ENCODE data around the gene ARHGAP28.
"Not testable (repeated sequence)": the region's sequence is repeated elsewhere in the genome, so short reads cannot be mapped to it uniquely, and the experiment has no call there.

ARHGAP28 gene

DNA sequence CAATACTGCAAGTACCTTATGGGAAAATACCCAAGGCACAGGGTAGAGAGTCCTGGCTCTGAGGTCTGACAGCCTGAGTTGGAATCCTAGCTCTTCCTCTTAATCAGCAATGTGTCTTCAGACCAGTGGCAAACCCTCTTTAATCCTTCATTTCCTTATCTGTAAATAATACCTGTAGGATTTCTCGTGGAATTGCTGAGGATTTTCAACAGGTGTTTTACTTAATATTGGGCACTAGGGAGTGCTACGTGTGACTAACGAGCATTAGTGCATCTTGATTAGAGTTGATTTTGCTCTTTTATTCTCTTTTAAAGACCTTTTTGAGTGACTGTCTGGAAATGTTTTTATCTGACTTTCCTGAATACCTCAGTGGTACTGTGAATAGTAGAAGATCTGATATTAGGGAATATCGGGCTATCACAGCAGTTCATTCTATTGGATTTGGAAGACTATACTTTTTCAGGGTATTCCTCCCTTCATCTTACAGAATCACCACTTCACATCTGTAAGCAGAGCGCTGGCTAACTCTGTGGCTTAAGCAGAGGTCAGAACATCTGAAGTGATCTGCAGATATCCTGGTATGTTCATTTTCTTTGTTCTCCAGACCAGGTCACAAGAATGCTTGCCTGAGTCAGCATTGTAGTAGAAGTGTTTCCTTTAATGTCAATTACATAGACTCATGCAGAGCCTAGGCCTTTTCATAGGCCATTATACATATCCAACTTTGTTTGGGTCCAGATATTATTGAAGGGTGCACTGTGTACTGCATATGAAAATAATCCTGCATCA, 49.1 kb downstream of the ARHGAP28 start:
- DNase-seq, result no peak

DNA sequence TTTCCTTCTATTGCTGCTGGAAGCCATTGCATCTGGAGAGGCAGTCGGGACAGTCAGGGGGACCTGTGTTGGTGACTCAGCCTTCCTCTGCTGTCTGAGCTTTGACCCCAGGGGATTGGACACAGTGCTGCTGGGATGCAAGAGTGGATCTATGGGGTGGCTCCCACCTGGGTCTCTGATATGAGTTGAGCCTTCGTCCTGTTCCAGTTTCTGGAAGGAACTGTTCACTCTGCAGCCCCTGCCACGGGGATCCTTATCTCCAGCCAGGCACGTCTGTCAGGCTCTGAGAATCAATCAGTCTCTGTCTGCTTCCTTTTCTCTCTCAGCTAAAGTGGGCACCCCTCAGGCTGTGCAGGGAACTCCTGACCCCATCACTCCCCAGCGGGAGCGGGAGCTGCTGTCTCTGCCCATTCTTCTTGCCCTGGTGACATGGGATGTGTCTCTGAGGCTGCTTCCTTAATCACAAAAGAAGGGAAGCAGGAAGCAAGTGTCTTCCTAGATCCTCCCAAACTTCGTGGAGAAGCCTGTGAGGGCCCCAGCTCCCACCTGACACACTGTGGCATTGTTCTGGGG, 51.7 kb downstream of the ARHGAP28 start:
- DNase-seq, result no peak

DNA sequence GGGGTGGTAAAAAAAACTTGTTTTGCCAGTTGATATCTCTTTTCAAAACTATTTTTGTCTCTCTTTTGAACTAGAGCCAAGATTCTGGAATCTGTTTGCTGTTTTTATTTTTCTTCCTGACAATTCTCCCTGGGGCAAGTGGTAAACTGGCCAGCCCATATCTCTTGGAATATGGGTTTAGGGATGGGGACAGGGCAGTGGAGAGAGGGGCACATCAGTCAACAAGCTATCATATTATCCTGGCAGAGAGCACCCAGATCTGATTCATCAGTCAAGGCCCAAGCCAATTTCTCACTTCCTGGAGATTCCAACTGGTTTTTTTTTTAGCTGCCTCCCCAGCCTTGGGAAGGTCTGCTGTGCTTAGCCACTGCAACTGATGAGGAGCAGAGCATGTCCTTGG, 52.3 kb downstream of the ARHGAP28 start:
- no peak for DNase-seq

DNA sequence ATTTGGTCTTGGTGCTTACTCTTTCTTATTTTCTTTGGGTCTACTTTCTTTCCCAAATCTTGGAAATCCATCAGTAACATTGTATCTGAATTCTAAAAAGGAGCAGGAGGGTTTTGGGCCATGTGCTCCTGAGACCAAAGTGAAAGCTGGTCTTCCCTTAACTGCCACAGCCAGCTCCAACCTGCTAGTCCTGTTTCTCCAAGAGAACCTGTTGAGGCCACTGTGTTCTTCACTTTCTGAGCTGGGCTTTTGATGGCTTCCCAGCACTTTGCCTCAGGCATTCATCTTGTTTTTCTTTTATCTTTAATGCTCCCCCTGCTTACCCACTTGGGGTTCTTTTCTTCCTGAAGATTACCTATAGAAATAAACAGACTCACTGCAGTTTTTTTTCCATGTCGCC, 53.3 kb downstream of the ARHGAP28 start:
- DNase-seq, result no peak

DNA sequence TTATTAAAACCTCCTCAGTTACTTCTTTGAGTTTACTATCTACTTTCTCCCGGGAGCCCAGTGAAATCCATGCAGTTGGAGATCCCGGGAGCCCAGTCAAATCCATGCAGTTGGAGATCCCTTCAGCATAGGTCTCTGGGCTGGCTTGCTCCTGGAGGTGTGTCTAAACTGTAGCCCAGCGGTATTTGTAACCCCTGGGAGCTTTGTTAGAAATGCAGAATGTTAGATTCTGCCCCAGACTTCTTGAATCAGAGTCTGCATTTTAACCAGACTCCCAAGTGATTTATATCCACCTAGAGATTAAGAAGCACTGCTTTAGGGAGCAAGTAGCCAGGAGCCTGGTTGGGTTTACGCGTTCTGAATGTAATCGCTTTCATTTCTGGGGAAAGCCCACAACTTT, 54.5 kb downstream of the ARHGAP28 start:
- no peak for DNase-seq

DNA sequence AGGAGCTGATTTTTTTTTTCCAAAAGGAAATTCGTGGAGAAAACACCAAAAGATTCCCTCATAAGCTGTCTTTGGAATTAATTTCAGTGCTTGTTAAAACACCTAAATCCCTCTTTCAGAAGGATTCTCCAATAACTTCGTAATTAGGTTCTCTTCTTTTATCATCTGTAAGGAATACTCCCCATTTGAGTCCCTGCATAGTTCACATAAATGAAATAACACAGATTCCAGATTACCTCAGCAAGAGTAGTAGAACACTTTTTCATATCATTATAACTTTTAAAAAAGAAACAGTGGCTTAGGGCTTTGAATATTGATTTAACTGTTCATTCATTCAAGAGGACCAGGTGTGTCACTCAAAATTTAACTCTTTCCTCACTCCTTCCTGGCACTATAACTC, 55.5 kb downstream of the ARHGAP28 start:
- no peak for DNase-seq

DNA sequence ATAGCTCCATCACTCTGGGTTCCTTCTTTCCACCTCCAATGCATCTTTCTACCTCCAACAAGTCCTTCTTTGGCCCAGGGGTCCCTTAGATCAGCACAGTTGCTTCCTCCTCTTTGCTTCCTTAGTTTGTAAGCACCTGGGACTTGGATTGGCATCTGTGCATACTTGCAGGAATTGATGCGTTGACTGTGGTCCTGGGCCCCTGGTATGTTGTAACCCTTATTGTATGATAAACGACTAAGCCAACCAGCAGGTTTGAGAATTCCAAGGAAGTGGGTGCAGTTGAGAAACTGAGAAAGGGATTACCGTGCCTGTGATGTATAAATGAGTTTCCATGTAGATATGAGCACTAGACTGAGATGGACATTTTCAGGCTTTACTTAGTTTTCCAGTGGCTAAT, 55.9 kb downstream of the ARHGAP28 start:
- no peak for DNase-seq

DNA sequence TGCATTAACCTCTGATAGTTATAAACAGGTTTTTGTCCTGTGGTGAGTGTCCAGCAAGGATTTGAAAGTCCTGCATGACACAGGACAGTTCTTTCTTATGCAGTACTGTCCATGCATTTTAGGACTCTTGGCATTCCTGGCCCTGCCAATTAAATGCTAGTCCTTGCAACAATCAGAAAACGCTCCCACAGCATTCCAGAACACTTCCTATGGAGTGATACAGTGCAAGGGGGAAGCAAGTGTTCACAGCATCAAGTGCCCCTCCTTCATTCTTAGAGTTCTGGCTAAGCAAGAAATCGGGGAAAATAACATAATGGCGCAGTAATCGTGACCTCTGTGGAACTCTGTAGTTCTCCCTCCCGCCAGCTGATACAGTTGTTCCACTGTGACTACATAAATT, 62.9 kb downstream of the ARHGAP28 start:
- DNase-seq, result no peak

DNA sequence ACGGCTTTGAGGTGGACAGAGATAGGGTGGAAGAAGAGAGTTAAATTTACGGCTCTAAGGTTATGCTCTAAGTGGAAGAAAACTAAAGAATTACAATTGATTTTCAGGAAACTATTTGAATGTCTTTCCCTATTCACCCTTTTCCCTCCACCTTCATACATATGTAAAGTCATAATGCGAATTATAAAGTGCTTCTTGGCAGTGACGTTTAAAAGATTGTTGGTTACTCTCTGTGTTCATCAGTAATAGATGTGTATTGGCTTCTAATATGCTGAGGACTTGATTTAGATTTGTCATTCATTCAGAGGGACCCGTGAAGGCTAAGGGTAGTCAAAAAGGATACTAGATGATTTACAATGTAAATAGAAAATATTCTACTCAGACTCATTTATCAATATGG, 63.9 kb downstream of the ARHGAP28 start:
- no peak for DNase-seq

DNA sequence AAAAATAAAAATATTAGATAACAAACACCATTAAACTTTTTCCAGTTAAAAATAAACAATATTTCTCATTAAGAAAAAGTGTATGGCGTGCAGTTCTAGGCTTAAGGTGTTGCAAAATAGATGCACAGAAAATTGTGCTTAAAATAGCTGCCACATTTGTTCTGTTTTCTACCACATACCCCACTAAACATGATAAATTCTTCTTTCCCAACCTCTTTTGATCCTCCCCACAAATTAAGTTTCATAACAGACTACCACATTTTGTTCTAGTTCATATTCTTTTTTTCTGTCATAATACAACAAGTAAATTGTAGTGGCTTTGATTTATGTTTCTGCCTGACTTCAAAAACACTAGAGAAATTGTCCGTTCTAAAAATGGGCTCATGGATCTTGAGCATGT, 64.5 kb downstream of the ARHGAP28 start:
- no peak for DNase-seq

DNA sequence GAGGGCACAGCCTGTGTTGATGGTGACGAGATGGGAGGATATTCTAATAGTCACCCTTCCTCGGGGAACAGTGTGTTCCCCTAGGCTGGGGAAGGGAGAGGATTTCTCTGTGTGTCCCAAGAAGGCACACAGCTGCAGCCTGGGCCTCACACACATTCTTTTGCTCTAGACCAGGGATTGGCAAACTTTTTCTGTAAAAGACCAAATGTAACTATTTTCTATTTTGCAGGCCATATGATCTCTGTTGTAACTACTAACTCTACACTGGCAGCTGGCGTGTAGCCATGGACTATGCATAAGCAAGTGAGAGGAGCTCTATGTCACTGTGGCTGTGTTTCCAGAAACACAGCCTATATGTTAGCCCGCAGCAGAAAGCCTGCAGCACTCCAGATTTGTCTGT, 65.8 kb downstream of the ARHGAP28 start:
- no peak for DNase-seq

DNA sequence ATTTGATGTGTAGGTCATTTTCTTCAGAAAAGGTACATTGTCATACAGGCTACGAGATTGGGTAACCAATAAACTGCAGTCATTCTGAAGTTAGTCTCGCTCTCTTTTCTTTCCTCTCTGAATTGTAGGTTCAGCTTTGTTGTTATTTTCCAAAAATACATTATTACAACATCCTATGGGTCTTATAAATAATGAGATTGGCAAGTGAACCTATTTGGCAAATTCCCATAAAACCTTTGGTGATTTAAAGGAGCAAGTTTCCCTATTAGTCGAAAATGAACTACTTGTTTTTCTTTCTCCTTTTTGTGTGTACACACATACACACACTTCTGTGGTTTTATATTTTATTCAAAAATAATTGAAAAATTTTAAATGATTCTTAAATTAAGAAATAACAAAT, 67.0 kb downstream of the ARHGAP28 start:
- DNase-seq, result no peak

DNA sequence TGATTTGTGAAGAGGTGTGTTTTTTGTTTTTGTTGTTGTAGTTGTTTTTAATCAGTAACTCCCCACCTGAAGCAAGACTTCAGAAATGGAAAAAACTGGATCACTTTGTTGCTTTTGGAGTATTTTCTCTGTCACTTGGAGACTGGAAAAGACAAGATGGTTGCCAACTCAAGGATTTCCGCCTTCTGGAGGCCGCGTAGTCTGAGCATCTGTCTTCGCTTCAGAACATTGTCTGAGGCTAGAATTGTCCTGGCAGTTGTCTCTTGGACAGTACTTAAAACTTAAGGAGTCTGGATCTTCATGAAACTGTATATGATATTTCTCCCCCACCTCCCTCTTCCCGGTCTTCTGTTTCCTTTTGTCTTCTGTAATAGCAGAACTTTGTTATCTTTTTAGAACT, 67.7 kb downstream of the ARHGAP28 start:
- no peak for DNase-seq

DNA sequence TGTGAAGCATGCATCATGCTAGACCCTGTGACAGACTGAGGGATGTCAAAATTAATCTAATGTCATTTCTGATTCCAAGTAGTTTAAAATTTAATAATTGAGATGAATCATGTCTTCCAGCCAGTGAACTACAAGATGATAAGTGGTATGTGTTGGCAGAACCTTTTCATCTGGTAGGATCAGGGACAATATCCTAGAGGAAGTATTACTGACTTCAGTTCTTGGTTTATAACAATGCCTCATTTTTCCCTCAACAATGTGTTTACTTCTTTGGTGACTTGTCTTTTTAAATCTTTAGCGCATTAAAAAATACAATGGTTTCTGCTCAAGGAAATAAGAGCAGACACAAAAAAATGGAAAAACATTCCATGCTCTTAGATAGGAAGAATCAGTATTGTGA, 69.4 kb downstream of the ARHGAP28 start:
- no peak for DNase-seq

DNA sequence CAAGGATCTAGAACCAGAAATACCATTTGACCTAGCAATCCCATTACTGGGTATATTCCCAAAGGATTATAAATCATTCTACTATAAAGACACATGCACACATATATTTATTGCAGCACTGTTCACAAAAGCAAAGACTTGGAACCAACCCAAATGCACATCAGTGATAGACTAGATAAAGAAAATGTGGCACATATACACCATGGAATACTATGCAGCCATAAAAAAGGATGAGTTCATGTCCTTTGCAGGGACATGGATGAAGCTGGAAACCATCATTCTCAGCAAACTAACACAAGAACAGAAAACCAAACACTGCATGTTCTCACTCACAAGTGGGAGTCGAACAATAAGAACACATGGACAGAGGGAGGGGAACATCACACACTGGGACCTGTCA, 70.8 kb downstream of the ARHGAP28 start:
- DNase-seq, result not testable (repeated sequence)

DNA sequence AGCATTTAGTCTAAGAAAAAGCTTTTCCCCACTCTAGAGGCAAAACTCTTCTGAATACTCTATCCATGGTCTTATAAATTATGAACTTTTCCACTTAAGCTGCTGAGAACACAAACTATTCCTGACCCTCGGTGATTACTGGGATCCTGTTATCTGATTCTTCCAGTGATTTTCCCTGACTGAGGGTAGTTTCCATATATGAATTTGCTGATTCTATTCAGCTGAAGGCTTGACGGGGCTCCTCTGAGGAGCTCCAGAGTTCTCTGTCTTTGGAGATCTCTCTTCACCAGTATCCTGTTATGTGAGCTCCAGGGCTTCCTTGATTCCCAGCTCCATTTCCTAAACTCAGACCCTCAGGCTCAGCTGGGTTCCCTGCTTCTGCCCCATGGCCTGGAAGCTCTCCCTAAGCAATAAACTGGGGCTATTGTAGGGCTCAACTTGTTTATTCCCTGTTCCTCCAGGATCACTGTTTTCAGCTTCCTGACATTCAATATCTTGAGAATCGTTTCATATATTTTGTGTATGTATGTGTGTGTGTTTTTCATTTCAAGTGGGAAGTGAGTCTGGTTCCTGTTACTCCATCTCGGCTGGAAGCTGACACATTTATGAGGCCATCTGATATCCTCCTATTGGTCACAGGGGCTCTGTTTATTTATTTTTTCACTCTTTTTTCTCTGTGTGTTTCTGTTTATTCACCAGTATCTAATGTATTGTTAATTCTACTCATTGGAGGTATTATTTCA, 78.2 kb downstream of the ARHGAP28 start:
- no peak for DNase-seq

DNA sequence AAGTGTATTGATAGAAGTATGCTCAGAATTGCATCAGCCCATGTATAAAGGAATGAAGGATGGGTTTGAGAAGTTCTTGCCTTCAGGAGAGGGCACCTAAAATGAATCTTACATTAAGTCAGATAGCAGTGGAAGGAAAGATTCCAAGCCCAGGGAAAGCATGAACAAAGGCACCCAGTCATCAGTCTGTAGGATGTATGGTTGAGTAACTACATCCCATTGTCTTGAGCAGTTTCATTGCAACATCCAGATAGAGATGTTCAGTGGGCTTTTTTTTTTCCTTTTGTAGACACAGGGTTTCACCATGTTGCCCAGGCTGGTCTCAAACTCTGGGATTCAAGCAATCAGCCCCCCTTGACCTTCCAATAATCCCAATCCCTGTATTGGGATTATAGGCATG, 80.7 kb downstream of the ARHGAP28 start:
- no peak for DNase-seq

DNA sequence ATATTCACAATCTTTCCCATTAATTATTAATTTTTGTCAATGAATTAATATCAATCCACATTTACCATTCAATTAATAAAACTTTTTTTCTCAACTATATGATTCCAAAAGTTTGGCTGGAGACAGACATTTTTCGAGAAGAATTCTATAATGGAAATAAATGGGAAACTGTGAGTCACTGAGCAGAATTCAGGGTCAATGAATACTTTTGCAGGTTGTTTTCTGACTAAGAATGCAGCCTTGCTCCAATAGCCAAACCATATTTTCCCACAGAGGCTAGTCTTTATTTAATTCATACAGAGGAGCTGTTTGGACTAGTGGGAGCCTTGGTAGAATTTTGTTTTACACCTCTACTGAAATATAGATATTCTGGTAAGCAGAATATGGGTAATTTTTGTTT, 82.3 kb downstream of the ARHGAP28 start:
- DNase-seq, result no peak

DNA sequence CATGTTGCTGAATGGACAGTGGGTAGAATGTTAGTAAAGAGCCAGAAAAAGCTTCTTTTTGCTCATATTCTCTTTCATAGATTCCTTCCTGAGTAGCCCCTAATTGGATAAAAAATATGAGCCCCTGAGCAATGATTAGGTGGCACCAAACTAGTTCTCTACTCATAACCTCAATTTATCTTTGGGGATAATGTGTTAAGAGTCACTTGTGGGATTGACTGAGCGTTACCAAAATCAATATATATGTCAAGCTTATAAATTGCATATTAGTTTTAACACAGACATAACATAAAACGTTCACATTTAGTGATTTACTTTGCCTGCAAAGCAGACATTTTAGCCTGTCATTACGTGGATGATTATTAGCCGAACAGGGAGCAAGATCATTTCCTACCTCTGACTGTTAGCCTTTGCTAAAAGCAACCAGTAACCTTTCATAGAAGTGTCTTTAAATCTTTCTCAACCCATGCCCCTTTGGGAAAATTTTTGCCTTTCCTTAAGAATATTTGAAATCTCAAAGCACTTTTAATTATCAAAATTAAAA, 85.4 kb downstream of the ARHGAP28 start:
- DNase-seq, result no peak

DNA sequence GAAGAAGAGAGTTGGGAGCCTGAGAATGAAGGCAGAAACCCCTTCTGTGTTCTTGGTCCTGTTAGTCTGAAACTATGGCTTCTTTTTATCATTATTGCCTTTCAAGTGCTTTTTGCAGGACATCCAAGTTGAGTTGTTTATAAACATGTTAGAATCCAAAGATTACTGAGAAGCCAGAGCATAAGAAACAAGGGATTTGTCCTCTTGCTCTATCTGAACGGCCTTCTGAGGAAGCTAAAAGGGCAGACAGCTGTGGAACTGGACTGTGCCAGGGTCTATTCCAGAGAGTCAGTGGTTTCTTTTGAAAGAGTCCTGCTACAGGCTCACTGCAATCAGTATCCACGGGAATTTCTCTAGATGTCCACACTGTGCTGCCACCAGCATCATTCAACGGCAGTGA, 86.6 kb downstream of the ARHGAP28 start:
- DNase-seq, result no peak

DNA sequence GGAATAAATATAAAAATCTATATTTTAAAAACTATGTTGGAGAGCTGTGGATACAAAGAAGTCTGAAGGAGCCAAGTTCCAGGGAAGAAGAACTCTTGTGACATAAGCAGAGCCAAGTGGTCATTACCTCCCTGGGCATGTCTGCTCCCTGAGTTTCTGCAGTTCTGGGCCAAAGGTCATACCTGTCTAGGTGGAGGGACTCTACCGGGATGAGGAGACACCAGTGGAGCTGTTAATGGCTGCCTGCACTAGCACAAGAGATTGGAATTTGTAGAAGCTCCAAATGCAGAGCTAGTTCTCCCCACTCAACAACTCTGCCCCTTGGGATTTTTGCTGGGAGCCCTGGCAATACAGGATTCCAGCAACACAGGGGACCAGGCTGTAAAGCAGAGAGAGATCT, 89.8 kb downstream of the ARHGAP28 start:
- DNase-seq, result no peak

DNA sequence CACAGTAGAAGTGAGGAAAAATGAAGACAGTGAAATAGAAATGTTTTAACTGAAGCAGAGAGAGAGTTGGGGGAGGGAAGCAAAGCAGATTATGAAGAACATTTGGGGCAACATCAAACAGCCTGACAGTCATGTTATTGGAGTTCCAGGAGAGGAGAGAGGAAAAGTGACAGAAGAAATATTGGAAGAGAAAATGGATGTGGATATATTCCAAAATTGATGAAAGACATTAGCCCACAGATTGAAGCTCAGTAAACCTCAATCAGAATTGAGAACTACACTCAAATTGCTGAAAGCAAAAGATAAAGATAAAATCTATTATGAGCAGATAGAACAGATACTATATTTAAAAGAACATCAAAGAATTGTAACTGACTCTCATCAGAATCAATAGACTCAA, 90.8 kb downstream of the ARHGAP28 start:
- DNase-seq, result no peak

DNA sequence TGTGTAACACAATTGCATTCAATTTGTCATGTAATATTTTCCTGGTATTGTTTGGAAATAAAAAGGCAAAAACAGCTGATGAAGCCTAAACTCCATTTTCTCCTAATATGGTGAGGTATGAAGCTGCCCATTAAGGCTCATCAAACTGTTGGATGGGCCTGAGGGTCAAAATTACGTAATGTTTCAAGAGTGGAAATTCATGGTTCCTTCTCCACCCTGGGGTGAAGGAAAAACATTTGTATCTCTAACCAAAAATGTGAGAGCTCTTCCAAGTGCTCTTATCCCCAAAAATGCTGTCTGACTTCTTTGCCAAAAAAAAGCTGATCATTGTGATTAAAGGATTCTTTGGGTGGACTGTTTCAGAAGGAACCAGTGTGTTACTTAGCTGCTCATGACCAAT, 91.8 kb downstream of the ARHGAP28 start:
- no peak for DNase-seq

DNA sequence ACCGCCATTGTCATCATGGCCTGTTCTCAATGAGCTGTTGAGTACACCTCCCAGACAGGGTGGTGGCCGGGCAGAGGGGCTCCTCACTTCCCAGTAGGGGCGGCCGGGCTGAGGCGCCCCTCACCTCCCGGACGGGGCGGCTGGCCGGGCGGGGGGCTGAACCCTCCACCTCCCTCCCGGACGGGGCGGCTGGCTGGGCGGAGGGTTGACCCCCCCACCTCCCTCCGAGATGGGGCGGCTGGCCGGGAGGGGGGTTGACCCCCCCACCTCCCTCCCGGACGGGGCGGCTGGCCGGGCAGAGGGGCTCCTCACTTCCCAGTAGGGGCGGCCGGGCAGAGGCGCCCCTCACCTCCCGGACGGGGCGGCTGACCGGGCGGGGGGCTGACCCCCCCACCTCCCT, 97.6 kb downstream of the ARHGAP28 start:
- not testable (repeated sequence) for DNase-seq
